IPS-18c (cell line): ENCODE measurements around the gene GRAMD1B.

Experiments
- H3K4me3 ChIP-seq: 2 replicates; pipeline ENCODE4 v1.7.0; 2013; ENCODE audit warnings: low read depth, mild to moderate bottlenecking, low read length, moderate library complexity; ENCODE audit not compliant: insufficient read depth
- H3K9me3 ChIP-seq: one replicate; pipeline ENCODE4 v1.6.1; 2013; ENCODE audit warnings: mild to moderate bottlenecking, low read length, moderate library complexity; ENCODE audit not compliant: control insufficient read depth, insufficient read depth

The GRAMD1B gene

DNA sequence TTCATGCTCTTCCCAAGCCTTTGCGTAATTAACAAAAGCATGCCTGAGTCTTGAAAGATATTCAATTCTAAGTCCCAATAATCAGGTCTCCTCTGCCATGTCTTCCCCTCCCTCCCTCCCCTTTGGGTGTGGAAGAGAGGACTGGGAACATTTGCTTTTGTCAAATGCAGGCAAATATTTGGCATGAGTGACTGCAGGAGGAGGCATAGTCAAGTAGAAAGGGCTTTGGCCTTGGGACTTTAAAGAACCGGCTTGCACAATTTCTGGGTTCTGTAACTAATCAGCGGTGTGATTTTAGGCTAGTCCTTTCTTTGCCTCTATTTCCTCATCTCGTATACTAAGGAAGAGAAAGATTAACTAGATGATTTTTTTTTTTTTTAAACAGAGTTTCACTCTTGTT lies 164.9 kb downstream of the GRAMD1B start:
- H3K4me3 ChIP-seq = no peak overlapping the region
- no peaks in the 10 kb centered on the region for H3K9me3 ChIP-seq

- Histone ChIP-seq H3K9me3 (no peaks in the 10 kb centered on the region), H3K4me3 (no peak overlapping the region)
Observed at GRCh38 chr11:123597859-123598258, 167.8 kb downstream of the GRAMD1B start.

- Histone ChIP-seq H3K4me3 (no peak overlapping the region), H3K9me3 (no peaks in the 10 kb centered on the region)
Observed at GRCh38 chr11:123601136-123601535, 171.1 kb downstream of the GRAMD1B start.

GRCh38 chr11:123601743-123602142 lies 171.7 kb downstream of the GRAMD1B start:
- Histone ChIP-seq H3K4me3 (no peak overlapping the region), H3K9me3 (no peaks in the 10 kb centered on the region)

DNA sequence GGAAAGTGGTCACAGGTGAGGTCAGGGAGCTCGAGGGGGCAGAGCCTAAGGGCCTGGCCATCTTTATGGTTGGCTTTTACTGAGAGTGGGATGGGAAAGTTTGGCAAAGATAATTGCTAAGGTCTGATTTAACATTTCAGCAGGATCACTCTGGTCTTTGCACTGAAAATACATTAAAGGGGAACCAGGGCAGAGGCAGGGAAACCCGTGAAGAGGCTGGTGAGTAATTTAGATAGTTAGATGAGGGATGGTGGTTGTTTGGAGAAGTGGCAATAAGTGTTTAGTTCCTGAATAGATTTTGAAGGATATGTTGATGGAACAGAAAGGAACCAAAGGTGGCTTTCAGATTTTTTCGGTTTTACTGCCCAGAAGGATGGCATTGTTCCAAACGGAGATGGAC lies 173.6 kb downstream of the GRAMD1B start:
- no peak overlapping the region for H3K4me3 ChIP-seq
- H3K9me3 ChIP-seq = no peaks in the 10 kb centered on the region

DNA sequence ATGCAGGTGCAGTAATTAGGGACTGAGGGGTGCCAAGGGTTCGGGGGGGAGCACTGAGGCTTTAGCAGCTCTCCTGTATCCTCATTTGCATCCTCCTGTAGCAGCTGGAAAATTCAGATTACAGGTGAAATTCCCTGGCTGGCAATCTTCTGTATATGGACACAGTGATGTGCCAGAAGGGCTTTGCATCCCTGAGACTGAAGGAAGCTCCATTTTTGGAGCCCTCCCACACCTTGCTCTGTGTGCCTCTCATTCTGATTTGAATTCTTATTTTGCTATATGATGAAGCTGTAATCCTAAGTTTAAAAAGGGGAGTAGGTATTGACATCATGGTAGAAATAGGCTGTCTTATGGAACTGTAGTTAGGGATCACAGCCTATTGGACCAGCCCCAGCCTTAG lies 177.7 kb downstream of the GRAMD1B start:
- no peaks in the 10 kb centered on the region for H3K9me3 ChIP-seq
- H3K4me3 ChIP-seq = no peak overlapping the region

DNA sequence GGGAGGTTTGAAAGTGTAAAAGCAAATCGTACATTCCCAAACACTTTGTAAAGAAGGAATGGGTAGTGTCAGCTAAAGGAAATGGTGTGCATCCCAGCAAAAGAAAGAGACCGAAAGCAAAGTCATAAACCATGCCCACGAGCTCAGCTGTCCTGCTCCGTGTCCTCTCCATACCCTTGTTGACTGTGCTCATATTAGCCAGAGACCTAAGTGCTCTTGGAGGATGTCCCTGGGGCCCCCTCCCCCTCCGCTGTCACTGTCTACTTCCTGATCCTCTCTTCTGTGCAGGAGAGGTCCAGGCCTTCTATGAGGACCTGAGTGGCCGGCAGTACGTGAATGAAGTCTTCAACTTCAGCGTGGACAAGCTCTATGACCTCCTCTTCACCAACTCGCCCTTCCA lies 178.3 kb downstream of the GRAMD1B start:
- H3K9me3 ChIP-seq = no peaks in the 10 kb centered on the region
- H3K4me3 ChIP-seq = no peak overlapping the region

- no peak overlapping the region for H3K4me3 ChIP-seq
- H3K9me3 ChIP-seq = no peaks in the 10 kb centered on the region
Observed at GRCh38 chr11:123608945-123609344, 178.9 kb downstream of the GRAMD1B start.

DNA sequence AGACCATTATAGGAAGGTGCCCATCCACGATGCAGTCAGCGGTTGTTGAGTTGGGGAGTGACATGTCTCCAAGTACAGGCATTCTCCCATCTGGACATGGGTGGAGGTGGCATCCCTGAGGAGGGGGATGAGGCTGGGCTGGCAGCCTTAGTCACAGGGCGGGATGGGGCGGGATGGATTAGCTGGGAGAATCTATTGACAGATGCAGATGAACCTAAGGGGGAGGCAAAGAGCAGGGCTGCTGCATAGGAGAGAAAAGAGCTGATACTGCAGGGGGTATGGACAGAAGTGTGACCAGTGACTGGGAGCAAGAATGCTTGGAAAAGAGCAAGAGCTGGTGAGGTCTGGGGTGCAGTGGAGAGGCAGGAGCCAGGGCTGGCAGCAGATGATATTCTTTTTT lies 181.6 kb downstream of the GRAMD1B start:
- H3K9me3 ChIP-seq = no peaks in the 10 kb centered on the region
- H3K4me3 ChIP-seq = no peak overlapping the region

- no peak overlapping the region for H3K4me3 ChIP-seq
- no peaks in the 10 kb centered on the region for H3K9me3 ChIP-seq
Observed at GRCh38 chr11:123616505-123617198, 186.6 kb downstream of the GRAMD1B start.

- Histone ChIP-seq H3K9me3 (no peaks in the 10 kb centered on the region), H3K4me3 (no peak overlapping the region)
Observed at GRCh38 chr11:123622576-123622975, 192.5 kb downstream of the GRAMD1B start.

GRCh38 chr11:123624974-123625373 lies 194.9 kb downstream of the GRAMD1B start:
- Histone ChIP-seq H3K4me3 (no peak overlapping the region), H3K9me3 (no peaks in the 10 kb centered on the region)

GRCh38 chr11:123628936-123629683 lies 199.0 kb downstream of the GRAMD1B start:
- no peak overlapping the region for H3K4me3 ChIP-seq

DNA sequence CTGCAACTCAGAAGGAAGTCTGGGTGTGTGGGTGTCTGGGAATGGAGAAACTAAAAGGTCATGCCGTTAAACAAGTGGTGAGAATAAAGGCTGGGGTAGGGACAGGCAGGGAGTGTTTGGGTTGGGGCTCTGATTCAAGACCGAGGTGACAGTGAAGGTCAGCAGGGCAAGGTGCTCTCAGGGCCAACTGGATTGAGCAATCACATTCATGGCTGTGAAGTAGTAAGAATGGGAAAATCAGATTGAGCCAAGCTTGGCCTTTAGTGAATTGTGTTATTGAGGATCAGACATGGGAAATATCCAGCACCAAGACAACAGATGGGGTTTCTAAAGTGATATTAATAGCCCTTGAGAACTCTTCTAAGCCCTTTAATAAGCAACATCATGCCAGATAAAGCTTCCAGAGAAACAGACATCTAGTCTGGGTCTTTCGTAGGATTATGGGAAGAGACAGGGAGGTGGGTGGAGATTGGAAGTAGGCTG lies 200.1 kb downstream of the GRAMD1B start:
- Histone ChIP-seq H3K9me3 (no peaks in the 10 kb centered on the region), H3K4me3 (no peak overlapping the region)

More at GRCh38 chr11:123628936-123629683, 199.0 kb downstream of the GRAMD1B start:
- H3K9me3 ChIP-seq = no peaks in the 10 kb centered on the region

GRCh38 chr11:123640029-123640428 lies 210.0 kb downstream of the GRAMD1B start:
- Histone ChIP-seq H3K9me3 (no peaks in the 10 kb centered on the region), H3K4me3 (no peak overlapping the region)

DNA sequence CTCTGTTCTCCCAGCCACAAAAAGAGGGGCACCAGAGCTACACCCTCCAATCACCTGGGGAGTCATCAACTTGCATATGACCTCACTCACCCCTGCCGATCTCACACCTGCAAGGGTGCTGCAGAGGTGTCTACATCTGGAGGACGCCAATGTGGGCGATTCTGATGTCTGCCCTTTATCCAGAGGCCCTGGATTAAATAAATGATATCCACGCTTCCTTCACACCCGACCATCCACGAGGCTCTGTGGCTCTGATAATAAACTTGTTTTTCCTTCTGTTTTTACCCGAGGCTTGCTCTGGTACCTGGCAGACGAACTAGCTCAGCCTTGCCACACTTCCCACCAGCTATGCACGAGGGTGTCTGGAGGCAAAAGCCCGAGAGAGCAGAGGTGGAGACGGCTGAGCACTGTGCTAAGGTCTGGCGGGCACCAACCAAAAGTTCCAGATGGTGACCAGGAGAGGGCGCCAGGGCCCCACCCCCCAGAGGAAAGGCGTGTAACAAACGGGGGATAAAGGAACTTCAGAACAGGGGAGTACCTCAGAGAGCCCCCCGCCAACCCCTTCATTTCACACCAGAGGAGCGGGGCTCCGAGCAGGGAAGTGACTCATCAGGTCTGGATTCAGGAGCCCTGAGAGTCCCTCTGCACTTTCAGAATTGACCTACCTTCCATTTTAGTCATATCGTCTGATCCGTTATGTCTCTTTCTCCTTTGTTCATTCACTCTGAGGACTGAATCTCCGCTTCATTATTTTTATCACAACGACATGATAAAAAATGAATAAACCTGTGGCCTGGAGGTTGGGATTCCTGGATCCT lies 210.8 kb downstream of the GRAMD1B start:
- H3K9me3 ChIP-seq = no peaks in the 10 kb centered on the region
- H3K4me3 ChIP-seq = no peak overlapping the region

DNA sequence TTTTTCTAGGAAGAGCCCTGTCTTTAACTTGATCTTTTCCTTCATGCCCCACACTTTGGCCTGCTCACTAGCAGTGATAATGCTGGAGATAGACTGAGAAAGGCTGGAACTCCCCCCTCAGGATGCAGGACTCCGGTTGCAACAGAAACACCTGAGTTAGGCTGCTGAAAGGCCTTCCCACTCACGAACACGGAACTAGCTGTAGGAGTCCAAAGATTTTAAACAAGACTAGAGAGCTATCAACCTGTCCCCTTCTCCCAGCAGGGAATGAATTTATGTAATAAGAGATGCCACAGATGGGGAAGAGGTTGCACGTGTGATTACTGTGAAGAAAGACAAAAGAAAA lies 211.4 kb downstream of the GRAMD1B start:
- H3K9me3 ChIP-seq = no peaks in the 10 kb centered on the region

GRCh38 chr11:123642435-123642834 lies 212.4 kb downstream of the GRAMD1B start:
- Histone ChIP-seq H3K4me3 (no peak overlapping the region), H3K9me3 (no peaks in the 10 kb centered on the region)

More for the DNA sequence above, 211.4 kb downstream of the GRAMD1B start:
- H3K4me3 ChIP-seq = no peak overlapping the region
